GM12874 (cell line): Measurements from ENCODE around the gene TSPOAP1.

ENCODE experiments used
- TF ChIP-seq, protein P1 (sequence below): IDR thresholded peaks from 2 replicates; pipeline ENCODE4 v1.5.1; 2011; ENCODE audit warnings: low read depth, mild to moderate bottlenecking, control low read depth, low read length, moderate library complexity; ENCODE audit not compliant: insufficient read depth

TSPOAP1 gene

DNA sequence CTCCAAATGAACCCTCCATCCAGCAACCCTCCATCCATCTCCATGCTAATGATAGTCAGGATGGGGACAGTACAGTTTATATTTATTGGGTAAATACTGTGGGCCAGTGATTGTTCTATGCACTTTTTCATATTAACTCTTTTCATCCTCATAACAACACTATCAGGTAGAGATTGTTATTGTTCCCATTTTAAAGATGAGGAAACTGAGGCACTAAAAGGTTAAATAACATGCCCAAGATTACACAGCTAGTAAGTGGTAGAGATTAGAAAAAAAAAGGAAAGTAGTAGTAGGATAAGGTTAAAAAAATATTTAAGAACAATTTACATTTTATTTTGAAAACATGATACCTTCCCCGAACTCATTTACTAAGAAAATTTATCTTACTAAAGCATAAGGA is 45.3 kb upstream of the TSPOAP1 start:
- TF ChIP-seq, protein P1, sequence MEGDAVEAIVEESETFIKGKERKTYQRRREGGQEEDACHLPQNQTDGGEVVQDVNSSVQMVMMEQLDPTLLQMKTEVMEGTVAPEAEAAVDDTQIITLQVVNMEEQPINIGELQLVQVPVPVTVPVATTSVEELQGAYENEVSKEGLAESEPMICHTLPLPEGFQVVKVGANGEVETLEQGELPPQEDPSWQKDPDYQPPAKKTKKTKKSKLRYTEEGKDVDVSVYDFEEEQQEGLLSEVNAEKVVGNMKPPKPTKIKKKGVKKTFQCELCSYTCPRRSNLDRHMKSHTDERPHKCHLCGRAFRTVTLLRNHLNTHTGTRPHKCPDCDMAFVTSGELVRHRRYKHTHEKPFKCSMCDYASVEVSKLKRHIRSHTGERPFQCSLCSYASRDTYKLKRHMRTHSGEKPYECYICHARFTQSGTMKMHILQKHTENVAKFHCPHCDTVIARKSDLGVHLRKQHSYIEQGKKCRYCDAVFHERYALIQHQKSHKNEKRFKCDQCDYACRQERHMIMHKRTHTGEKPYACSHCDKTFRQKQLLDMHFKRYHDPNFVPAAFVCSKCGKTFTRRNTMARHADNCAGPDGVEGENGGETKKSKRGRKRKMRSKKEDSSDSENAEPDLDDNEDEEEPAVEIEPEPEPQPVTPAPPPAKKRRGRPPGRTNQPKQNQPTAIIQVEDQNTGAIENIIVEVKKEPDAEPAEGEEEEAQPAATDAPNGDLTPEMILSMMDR = no peak

DNA sequence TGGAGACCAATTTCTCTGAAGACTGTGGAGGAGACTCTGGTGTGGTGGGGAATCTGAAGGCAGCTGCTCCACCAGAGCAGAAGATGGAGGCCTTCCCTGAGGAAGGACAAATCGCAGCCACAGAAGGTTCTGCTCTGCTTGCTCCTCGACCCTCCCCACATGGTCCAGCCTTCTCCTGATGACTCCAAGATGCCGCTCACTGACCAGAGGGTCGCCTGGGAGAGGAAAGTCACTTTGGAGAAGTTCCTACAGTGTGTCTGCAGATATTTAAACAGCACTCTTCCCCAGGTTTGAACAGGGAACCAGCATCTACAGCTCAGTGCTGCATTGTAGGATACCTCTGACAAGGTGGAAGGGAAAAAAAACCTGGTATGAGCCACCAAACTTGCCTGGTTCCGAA is 44.4 kb upstream of the TSPOAP1 start:
- TF ChIP-seq, protein P1 = no peak

DNA sequence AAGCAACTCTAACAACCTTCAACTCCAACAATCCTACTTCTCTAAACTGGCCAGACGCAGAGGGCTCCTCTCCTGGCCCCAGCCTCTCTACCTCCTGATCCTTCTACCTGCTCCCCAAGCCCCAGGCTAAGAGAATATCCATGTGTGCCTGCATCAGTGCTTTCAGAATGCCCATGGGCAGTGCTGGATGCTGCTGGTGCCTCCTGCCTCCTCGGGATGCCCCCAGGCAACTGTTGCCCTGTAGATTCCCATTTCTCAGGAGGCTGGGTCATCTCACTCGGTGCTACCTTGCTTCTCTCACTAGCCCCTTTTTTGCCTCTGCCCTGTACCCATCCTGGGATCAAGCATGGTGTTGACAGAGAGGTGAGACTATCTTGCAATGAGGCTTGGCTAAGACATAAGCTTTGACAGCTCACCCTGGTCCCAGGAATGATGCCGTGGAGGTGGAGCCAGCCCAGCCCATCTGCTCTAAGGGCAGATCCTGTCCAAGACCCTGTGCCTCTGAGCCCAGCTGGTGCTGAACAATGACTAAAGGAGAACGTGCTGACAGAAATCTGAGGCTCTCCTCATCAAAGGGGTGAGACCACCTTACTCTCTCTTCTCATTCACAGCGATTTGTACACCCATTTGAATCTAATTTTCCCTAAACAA is 42.8 kb upstream of the TSPOAP1 start:
- TF ChIP-seq, protein P1 = no peak

DNA sequence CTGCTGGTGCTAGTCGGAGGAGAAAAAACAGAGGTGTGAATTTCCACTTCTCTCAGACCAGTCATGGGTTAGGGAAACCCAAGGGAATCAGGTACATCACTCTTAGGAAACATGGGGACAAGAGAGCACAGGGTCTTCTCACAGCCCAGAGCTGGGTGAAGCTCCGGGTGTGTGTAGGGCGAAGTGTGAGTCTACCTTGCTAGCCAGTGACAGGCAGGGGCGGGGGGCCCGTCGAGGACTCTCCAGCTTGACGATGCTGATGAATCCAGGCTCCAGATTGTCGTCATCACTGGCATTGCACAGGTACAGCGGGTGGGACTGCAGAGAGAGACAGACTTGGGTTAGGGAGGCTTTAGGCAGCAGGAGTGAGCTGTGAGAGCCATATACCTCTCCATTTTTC is 42.1 kb upstream of the TSPOAP1 start:
- TF ChIP-seq, protein P1 = no peak

DNA sequence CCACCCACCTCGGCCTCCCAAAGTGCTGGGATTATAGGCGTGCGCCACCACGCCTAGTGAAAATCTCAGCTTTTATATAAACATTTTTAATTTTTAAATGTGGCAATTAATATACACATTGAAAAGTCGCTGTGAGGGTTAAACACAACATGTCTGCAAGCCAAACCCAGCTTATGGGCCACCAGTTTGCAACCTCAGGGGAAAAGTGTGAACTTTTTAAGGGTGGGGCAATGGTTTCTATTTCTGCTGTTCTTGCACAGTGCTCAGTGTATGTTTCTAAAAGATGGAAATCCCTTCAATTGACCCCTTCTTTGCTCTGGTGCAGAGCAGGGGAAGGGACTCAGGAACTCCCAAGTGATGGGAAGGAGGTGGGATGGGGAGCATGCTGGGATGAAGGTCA is 41.7 kb upstream of the TSPOAP1 start:
- TF ChIP-seq, protein P1 = no peak

DNA sequence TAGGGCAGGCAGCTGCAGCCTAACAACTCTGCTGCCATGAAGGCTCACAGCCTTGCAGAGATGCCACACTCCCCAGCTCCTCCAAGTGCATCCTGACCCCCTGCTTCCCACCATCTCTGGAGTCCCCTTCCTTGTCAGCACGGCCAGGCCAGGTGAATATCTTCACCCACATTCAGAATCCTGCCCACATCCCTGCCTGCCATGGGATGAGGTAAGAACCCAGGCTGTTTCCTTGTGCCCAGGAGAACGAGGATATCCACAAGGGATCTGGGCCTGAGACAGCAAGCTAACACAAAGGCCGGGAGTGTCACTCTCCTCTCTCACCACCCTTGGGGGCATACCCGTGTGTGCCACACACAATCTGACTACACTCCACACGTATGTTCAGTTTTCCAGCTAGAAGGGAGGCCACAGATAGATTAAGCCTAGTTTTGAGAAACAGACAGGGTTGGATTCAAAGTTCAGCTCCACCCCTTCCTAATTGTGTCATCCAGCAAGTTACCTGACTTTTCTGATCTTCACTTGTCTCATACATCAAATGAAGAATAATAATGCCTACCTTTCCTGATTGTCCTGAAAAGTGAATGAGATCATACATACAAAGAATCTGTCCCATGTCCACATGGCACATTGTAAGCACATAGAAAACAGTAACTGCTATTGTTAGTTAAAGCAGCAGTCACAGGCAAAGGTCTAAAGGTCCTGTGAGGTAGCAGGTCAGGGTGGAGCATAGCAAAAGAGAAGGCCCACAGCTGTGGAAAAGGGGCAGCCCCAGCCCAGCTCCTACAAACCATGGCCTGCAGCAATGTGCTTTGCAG is 40.8 kb upstream of the TSPOAP1 start:
- TF ChIP-seq, protein P1 = no peak

DNA sequence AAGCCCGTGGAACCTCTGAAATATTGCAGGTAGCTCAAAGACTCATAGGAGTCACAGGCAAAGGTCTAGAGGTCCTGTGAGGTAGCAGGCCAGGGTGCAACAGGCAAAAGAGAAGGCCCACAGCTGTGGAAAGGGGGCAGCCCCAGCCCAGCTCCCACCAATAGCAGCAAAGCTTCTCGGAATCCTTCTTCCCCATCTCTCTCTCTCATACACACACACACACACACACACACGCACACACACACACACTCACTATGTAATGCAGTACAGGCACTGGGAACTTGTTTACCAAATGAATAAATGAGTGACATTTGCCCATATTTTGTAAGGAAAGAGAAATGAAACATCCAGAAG is 40.2 kb upstream of the TSPOAP1 start:
- TF ChIP-seq, protein P1 = no peak
